Stimulated activated CD8-positive, alpha-beta memory T cell treated with anti-CD3 and anti-CD28 coated beads, Interleukin-4, amount 100 ng/mL, for 1 hour (primary cell): ENCODE data around the gene SH3BP5L.
"Not testable (repeated sequence)": the region's sequence is repeated elsewhere in the genome, so short reads cannot be mapped to it uniquely, and the experiment has no call there.

ENCODE experiments used
- DNase-seq, 2 donors: peaks; one replicate each; pipeline ENCODE4 v3.0.0-alpha.2; 2020; ENCODE audit warnings: low read depth in 2 of 2, low spot score in 1 of 2

SH3BP5L gene

GRCh38 chr1:248810727-248811513 is 14.8 kb downstream of the SH3BP5L start:
- no peak for DNase-seq

- DNase-seq: no peak
Measured at GRCh38 chr1:248810000-248810726, 15.6 kb downstream of the SH3BP5L start.

- DNase-seq: no peak
Measured at GRCh38 chr1:248808876-248809275, 16.8 kb downstream of the SH3BP5L start.

- no peak for DNase-seq
Measured at GRCh38 chr1:248807067-248807737, 18.5 kb downstream of the SH3BP5L start.

- DNase-seq: no peak
Measured at GRCh38 chr1:248805876-248806275, 19.8 kb downstream of the SH3BP5L start.

- DNase-seq: no peak
Measured at GRCh38 chr1:248804771-248805681, 20.7 kb downstream of the SH3BP5L start.

GRCh38 chr1:248803501-248803900 is 22.2 kb downstream of the SH3BP5L start:
- DNase-seq: not testable (repeated sequence)

GRCh38 chr1:248802454-248802853 is 23.3 kb downstream of the SH3BP5L start:
- DNase-seq: no peak

- no peak for DNase-seq
Measured at GRCh38 chr1:248800459-248800858, 25.3 kb downstream of the SH3BP5L start.

GRCh38 chr1:248798791-248799190 is 26.9 kb downstream of the SH3BP5L start:
- DNase-seq: no peak

- DNase-seq: not testable (repeated sequence)
Measured at GRCh38 chr1:248794663-248795062, 31.1 kb downstream of the SH3BP5L start.

- no peak for DNase-seq
Measured at GRCh38 chr1:248793592-248793991, 32.1 kb downstream of the SH3BP5L start.

GRCh38 chr1:248792342-248792741 is 33.4 kb downstream of the SH3BP5L start:
- DNase-seq: no peak

GRCh38 chr1:248791010-248791409 is 34.7 kb downstream of the SH3BP5L start:
- DNase-seq: no peak

- no peak for DNase-seq
Measured at GRCh38 chr1:248790456-248790855, 35.3 kb downstream of the SH3BP5L start.

- DNase-seq: not testable (repeated sequence)
Measured at GRCh38 chr1:248789337-248789736, 36.4 kb downstream of the SH3BP5L start.

GRCh38 chr1:248788327-248788726 is 37.4 kb downstream of the SH3BP5L start:
- no peak for DNase-seq

GRCh38 chr1:248787430-248787829 is 38.3 kb downstream of the SH3BP5L start:
- no peak for DNase-seq

GRCh38 chr1:248786156-248786555 is 39.6 kb downstream of the SH3BP5L start:
- DNase-seq: no peak

GRCh38 chr1:248783367-248783766 is 42.3 kb downstream of the SH3BP5L start:
- DNase-seq: no peak
